A549 (cell line): ENCODE measurements around the gene FAT1. TPM values are rescaled to one million over a fixed set of nuclear protein-coding genes. Genes with fewer than 3 reads are reported as not detected.

Experiments used
- ATAC-seq, 2 experiments: fragments of 200-7000 bp in 1 of 2; fragments of >200 bp in 1 of 2; cut with Nextera tagmentation in 1 of 2; cut with Tn5 transposase in 1 of 2; 3 replicates each; pipeline versions ENCODE4 v1.8.0 to v1.9.1; 2018 to 2020; ENCODE audit warnings: mild to moderate bottlenecking in 1 of 2, moderate library complexity in 1 of 2
- CTCF ChIA-PET: fragments of 300-600 bp; sonication (Branson Sonifier 250); formaldehyde crosslinking; extraction: SDS; loops from one replicate; lab custom pipeline; 2021; ENCODE audit warnings: antibody characterized with exemption, inconsistent platforms; lab: Yijun Ruan, JAX
- POLR2A ChIA-PET: fragments of 350-600 bp; formaldehyde crosslinking; extraction: SDS; loops from one replicate; lab custom pipeline; 2021; ENCODE audit warnings: antibody characterized with exemption, inconsistent platforms; lab: Yijun Ruan, JAX
- DNase-seq, 2 experiments: peaks; one replicate each; pipeline versions ENCODE4 v3.0.0 to v3.0.0-alpha.2; 2011 to 2016; ENCODE audit warnings: low read depth in 1 of 2, low spot score in 1 of 2
- FAIRE-seq: peaks from 2 replicates; lab custom pipeline; 2011; peaks lifted over from hg19 to GRCh38; lab: Jason Lieb, UNC
- H3K27ac ChIP-seq, 2 experiments: fragments of >200 bp; sonication (Bioruptor Twin); formaldehyde crosslinking; 3 replicates each; pipeline ENCODE4 v1.5.1; 2016 to 2017
- H3K4me1 ChIP-seq: fragments of >200 bp; sonication (Bioruptor Twin); formaldehyde crosslinking; 3 replicates; pipeline ENCODE4 v1.6.1; 2016
- H3K4me2 ChIP-seq: fragments of >200 bp; sonication (Bioruptor Twin); formaldehyde crosslinking; 3 replicates; pipeline ENCODE4 v1.6.1; 2016
- H3K4me3 ChIP-seq: fragments of >200 bp; sonication (Bioruptor Twin); formaldehyde crosslinking; 3 replicates; pipeline ENCODE4 v1.5.1; 2016
- H3K9me3 ChIP-seq: fragments of >200 bp; sonication (Bioruptor Twin); formaldehyde crosslinking; 3 replicates; pipeline ENCODE4 v1.6.1; 2016
- CBX2 ChIP-seq: fragments of 200-600 bp; sonication (generic); IDR thresholded peaks from 2 replicates; pipeline ENCODE4 v1.6.1; 2016; ENCODE audit warnings: low read depth, mild to moderate bottlenecking, borderline replicate concordance
- CHD4 ChIP-seq: fragments of 200-600 bp; sonication (generic); IDR thresholded peaks from 2 replicates; pipeline ENCODE4 v1.6.1; 2016; ENCODE audit warnings: antibody characterized with exemption, mild to moderate bottlenecking, borderline replicate concordance
- EHF ChIP-seq: fragments of 250-450 bp; sonication (Bioruptor Pico); IDR thresholded peaks from 2 replicates; pipeline ENCODE4 v1.5.0; 2020; ENCODE audit warnings: mild to moderate bottlenecking
- EP300 ChIP-seq, 2 experiments: fragments of >200 bp; sonication (Bioruptor Twin); formaldehyde crosslinking; IDR thresholded peaks; 2 replicates in 1 of 2; 3 replicates in 1 of 2; pipeline ENCODE4 v1.6.1; 2016 to 2017
- FOXS1 ChIP-seq: fragments of 250-450 bp; sonication (Bioruptor Pico); IDR thresholded peaks from 2 replicates; pipeline ENCODE4 v1.5.0; 2020; ENCODE audit warnings: mild to moderate bottlenecking, moderate library complexity
- GATA3 ChIP-seq: IDR thresholded peaks from 2 replicates; pipeline ENCODE4 v1.6.1; 2012; ENCODE audit warnings: borderline replicate concordance
- HDAC2 ChIP-seq: fragments of 200-600 bp; sonication (generic); IDR thresholded peaks from 2 replicates; pipeline ENCODE4 v1.6.1; 2016
- HEYL ChIP-seq: fragments of 250-450 bp; sonication (Bioruptor Pico); IDR thresholded peaks from 2 replicates; pipeline ENCODE4 v1.8.0; 2021; ENCODE audit warnings: mild to moderate bottlenecking, moderate library complexity
- HOXA7 ChIP-seq: fragments of 250-450 bp; sonication (Bioruptor Pico); IDR thresholded peaks from 2 replicates; pipeline ENCODE4 v1.5.0; 2020; ENCODE audit warnings: mild to moderate bottlenecking, moderate library complexity
- HOXB13 ChIP-seq: fragments of 250-450 bp; sonication (Bioruptor Pico); IDR thresholded peaks from 2 replicates; pipeline ENCODE4 v1.5.0; 2020; ENCODE audit warnings: low read depth, mild to moderate bottlenecking, moderate library complexity
- KDM1A ChIP-seq: fragments of 200-600 bp; sonication (generic); IDR thresholded peaks from 2 replicates; pipeline ENCODE4 v1.6.1; 2016; ENCODE audit warnings: low read depth, mild to moderate bottlenecking
- MYC ChIP-seq: IDR thresholded peaks from 2 replicates; pipeline ENCODE4 v1.6.1; 2012; ENCODE audit warnings: mild to moderate bottlenecking, inconsistent platforms, low read length, improper control_type of control experiment, borderline replicate concordance
- NPAS2 ChIP-seq: fragments of 250-450 bp; sonication (Bioruptor Pico); IDR thresholded peaks from 2 replicates; pipeline ENCODE4 v1.8.0; 2022; ENCODE audit warnings: mild to moderate bottlenecking, moderate library complexity, borderline replicate concordance
- NR3C1 ChIP-seq: fragments of >200 bp; sonication (Bioruptor Twin); formaldehyde crosslinking; IDR thresholded peaks from 3 replicates; pipeline ENCODE4 v1.6.1; 2017
- POLR2A ChIP-seq: IDR thresholded peaks from 2 replicates; pipeline ENCODE4 v1.6.1; 2012; ENCODE audit warnings: mild to moderate bottlenecking, low read length
- POLR2AphosphoS2 ChIP-seq: conservative IDR thresholded peaks from 2 replicates; pipeline ENCODE4 v1.6.1; 2012; ENCODE audit warnings: low read length, improper control_type of control experiment, inconsistent platforms
- RARB ChIP-seq: fragments of 250-450 bp; sonication (Bioruptor Pico); IDR thresholded peaks from 2 replicates; pipeline ENCODE4 v1.8.0; 2021; ENCODE audit warnings: mild to moderate bottlenecking, moderate library complexity
- RFX5 ChIP-seq: fragments of 450-650 bp; IDR thresholded peaks from 2 replicates; pipeline ENCODE4 v1.7.1; 2014; ENCODE audit warnings: antibody characterized with exemption, mild to moderate bottlenecking, moderate library complexity
- SMC3 ChIP-seq: fragments of >200 bp; sonication (Bioruptor Twin); formaldehyde crosslinking; IDR thresholded peaks from 3 replicates; pipeline ENCODE4 v1.6.1; 2018; ENCODE audit warnings: inconsistent platforms
- SREBF2 ChIP-seq: fragments of 450-650 bp; IDR thresholded peaks from 2 replicates; pipeline ENCODE4 v1.6.1; 2014; ENCODE audit warnings: mild to moderate bottlenecking, moderate library complexity
- TP53 ChIP-seq: fragments of 250-450 bp; sonication (Bioruptor Pico); IDR thresholded peaks from 2 replicates; pipeline ENCODE4 v1.5.0; 2021; ENCODE audit warnings: mild to moderate bottlenecking, moderate library complexity
- ZFP36 ChIP-seq: fragments of 450-650 bp; IDR thresholded peaks from 2 replicates; pipeline ENCODE4 v1.6.1; 2014; ENCODE audit warnings: borderline replicate concordance; ENCODE audit not compliant: partially characterized antibody
- ZNF302 ChIP-seq: fragments of 250-450 bp; sonication (Bioruptor Pico); IDR thresholded peaks from 2 replicates; pipeline ENCODE4 v1.9.0; 2021; ENCODE audit warnings: inconsistent platforms, mild to moderate bottlenecking, moderate library complexity
- WGBS: methylation state at CpG from one replicate; pipeline ENCODE4 v1.1.6; 2017; ENCODE audit errors: missing lambda C conversion rate; 5-methylcytosine and 5-hydroxymethylcytosine counted together
- polyA plus RNA-seq, 4 experiments: library from polyadenylated mRNA; depleted of rRNA in 3 of 4; stranded (reverse); fragments of >200 nt; fragmentation: RNase III in 1 of 4; extraction: RNeasy Plus Mini Kit Qiagen cat#74134 plus additional on column Dnase treatment in 1 of 4; gene quantifications; 2 replicates in 3 of 4; 3 replicates in 1 of 4; pipeline ENCODE4 v1.2.3, GENCODE V29; 2011 to 2017
- TF ChIP-seq, protein P1 (sequence below): IDR thresholded peaks from 2 replicates; pipeline ENCODE4 v1.6.1; 2012; ENCODE audit warnings: low read depth, borderline replicate concordance
- TF ChIP-seq, protein P2 (sequence below): fragments of >200 bp; sonication (Bioruptor Twin); formaldehyde crosslinking; IDR thresholded peaks from 2 replicates; pipeline ENCODE4 v1.6.1; 2016
- TF ChIP-seq, protein P3 (sequence below): fragments of 450-650 bp; IDR thresholded peaks from 2 replicates; pipeline ENCODE4 v1.6.1; 2014; ENCODE audit warnings: antibody characterized with exemption

FAT1 gene
- polyA plus RNA-seq, 2 of the 4 experiments (the other 2 are of a cell fraction), result 62.2 to 177 TPM

DNA sequence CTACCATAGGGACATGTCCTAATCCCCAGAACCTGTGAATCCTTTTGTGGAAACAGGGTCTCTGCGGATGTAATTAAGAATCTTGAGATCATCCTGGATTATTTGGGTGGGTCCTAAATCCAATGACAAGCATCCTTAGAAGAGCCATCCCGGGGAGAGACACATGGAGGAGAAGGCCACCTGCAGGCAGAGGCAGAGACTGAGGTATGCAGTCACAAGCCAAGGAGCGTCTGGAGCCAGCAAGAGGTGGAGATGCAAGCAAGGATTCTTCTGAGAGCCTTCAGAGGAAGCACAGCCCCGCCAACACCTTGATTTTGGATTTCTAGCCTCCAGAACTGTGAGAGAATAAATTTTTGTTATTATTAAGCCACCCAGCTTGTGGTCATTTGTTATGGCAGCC is 13.8 kb upstream of the FAT1 start:
- H3K4me3 ChIP-seq, result no peak overlapping the region
- ATAC-seq, result no peak
- TF ChIP-seq ZFP36, result no peak
- TF ChIP-seq KDM1A, result no peak
- TF ChIP-seq POLR2AphosphoS2, result no peak
- TF ChIP-seq, protein P1, sequence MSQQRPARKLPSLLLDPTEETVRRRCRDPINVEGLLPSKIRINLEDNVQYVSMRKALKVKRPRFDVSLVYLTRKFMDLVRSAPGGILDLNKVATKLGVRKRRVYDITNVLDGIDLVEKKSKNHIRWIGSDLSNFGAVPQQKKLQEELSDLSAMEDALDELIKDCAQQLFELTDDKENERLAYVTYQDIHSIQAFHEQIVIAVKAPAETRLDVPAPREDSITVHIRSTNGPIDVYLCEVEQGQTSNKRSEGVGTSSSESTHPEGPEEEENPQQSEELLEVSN, result no peak
- TF ChIP-seq CBX2, result no peak
- no peak for TF ChIP-seq HDAC2
- no peak for TF ChIP-seq POLR2A
- no peak for TF ChIP-seq TP53
- no peak for TF ChIP-seq EHF (CRISPR knock-in tag)
- no peak for TF ChIP-seq ZNF302
- TF ChIP-seq RARB (CRISPR knock-in tag), result no peak
- TF ChIP-seq, protein P2, sequence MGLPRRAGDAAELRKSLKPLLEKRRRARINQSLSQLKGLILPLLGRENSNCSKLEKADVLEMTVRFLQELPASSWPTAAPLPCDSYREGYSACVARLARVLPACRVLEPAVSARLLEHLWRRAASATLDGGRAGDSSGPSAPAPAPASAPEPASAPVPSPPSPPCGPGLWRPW, result no peak
- no peak for TF ChIP-seq NR3C1
- TF ChIP-seq NPAS2 (CRISPR knock-in tag), result no peak
- TF ChIP-seq, all 56 proteins: peak for 0
- DNase-seq (no peak), FAIRE-seq (no peak)
- H3K4me1 ChIP-seq, result peaks cover 19% of the 10 kb centered on the region
- ChIA-PET CTCF (interaction anchor here (0.7 to 1.2 kb wide), 2 partner anchors 12 to 759 kb away, joined by 3 to 4 read pairs; no protein-coding TSS in a partner anchor), POLR2A (no interaction called here)
- WGBS, result 86% methylated on average over 4 of the region's 4 CpGs
- no peaks in the 10 kb centered on the region for H3K9me3 ChIP-seq
- peak overlapping the region; percentile 15 to 48; a peak in 3 of 6 replicates for H3K27ac ChIP-seq
- H3K4me2 ChIP-seq, result no peak overlapping the region

DNA sequence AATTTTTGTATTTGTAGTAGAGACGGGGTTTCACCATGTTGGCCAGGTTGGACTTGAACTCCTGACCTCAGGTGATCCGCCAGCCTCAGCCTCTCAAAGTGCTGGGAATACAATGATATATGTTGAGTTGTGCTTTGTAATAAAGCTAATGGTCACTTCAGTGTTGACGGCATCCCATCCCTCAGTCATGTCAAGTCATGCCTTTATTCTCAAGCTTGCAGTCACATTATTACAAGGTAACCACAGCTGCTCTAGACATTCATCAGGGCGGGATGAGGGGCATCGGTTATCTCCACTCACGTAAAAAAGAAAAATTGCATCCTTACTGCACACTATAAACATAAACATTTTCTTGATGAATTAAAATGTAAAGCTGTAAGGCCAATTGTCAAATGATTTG is 12.8 kb upstream of the FAT1 start:
- TF ChIP-seq SREBF2 (no peak), SMC3 (no peak), HEYL (CRISPR knock-in tag) (no peak), RFX5 (no peak), ZNF302 (no peak), CBX2 (no peak), HOXA7 (CRISPR knock-in tag) (no peak), GATA3 (no peak), POLR2A (no peak), MYC (no peak), EP300 (IDR thresholded peaks at IDR 0.05) (no peak), CHD4 (no peak), HOXB13 (no peak)
- TF ChIP-seq, protein P3, sequence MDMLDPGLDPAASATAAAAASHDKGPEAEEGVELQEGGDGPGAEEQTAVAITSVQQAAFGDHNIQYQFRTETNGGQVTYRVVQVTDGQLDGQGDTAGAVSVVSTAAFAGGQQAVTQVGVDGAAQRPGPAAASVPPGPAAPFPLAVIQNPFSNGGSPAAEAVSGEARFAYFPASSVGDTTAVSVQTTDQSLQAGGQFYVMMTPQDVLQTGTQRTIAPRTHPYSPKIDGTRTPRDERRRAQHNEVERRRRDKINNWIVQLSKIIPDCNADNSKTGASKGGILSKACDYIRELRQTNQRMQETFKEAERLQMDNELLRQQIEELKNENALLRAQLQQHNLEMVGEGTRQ, result no peak
- TF ChIP-seq, all 56 proteins: peak for 0
- CTCF ChIA-PET, result interaction anchor here (0.7 to 1.3 kb wide), 2 partner anchors 11 to 760 kb away, joined by 3 to 5 read pairs; no protein-coding TSS in a partner anchor
- H3K27ac ChIP-seq, result peak overlapping the region; percentile 46 to 78; a peak in 5 of 6 replicates
- H3K4me2 ChIP-seq, result peak overlapping the region; percentile 42
- FAIRE-seq (no peak), DNase-seq (no peak), ATAC-seq (no peak)
- no peaks in the 10 kb centered on the region for H3K9me3 ChIP-seq
- POLR2A ChIA-PET, result interaction anchor here (0.6 to 0.7 kb wide), 2 partner anchors 10 to 12 kb away, joined by 3 read pairs; partner anchors contain the start of gene FAT1
- H3K4me3 ChIP-seq, result no peak overlapping the region
- 94% methylated on average over 6 of the region's 6 CpGs for WGBS
- peaks cover 19% of the 10 kb centered on the region for H3K4me1 ChIP-seq

DNA sequence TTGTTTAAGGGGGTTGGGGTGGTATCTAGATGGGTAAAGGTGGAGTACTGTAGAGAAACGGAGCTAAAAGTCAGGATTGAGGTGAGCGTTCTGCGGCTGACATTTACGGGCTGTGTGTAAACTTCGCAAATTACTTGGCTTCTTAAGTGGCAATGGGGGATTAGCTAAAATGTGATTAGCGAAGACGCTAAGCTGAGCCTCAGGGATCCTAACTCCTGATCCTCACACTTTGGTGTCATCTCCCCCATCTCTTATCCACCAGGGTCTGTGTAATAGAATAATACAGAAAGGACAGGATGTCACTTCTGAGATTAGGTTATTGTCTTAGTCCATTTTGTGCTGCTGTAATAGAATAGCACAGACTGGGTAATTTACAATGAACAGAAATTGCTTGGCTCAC is 10.6 kb upstream of the FAT1 start:
- FAIRE-seq, result no peak
- WGBS, result 83% methylated on average over 7 of the region's 7 CpGs
- H3K9me3 ChIP-seq, result no peaks in the 10 kb centered on the region
- H3K27ac ChIP-seq, result peak overlapping the region; percentile 64 to 66; a peak in 5 of 6 replicates
- CTCF ChIA-PET, result interaction anchor here (1.2 kb wide), 1 partner anchor 110 kb away, joined by 3 read pairs; no protein-coding TSS in a partner anchor
- peaks cover 30% of the 10 kb centered on the region for H3K4me1 ChIP-seq
- no peak overlapping the region for H3K4me3 ChIP-seq
- no peak for DNase-seq
- no peak for ATAC-seq
- TF ChIP-seq ZFP36, result no peak
- no peak for TF ChIP-seq ZNF302
- no peak for TF ChIP-seq POLR2AphosphoS2
- no peak for TF ChIP-seq FOXS1 (CRISPR knock-in tag)
- TF ChIP-seq, all 56 proteins: peak for 0
- POLR2A ChIA-PET, result no interaction called here
- no peak overlapping the region for H3K4me2 ChIP-seq
